CD14-positive monocyte (primary cell): Measurements from ENCODE around the gene TFEB. TPM values are rescaled to one million over a fixed set of nuclear protein-coding genes. Genes with fewer than 3 reads are reported as not detected.

Experiments used
- DNase-seq, 3 donors: peaks; one replicate each; pipeline ENCODE4 v3.0.0-alpha.2; 2011 to 2022
- H2AFZ ChIP-seq: 2 replicates; pipeline ENCODE4 v1.6.0; 2012; ENCODE audit warnings: mild to moderate bottlenecking, low read depth, low read length, inconsistent platforms; ENCODE audit not compliant: insufficient read depth, poor library complexity, severe bottlenecking
- H3K27ac ChIP-seq, 2 donors: 1 replicate in 1 of 2; 2 replicates in 1 of 2; pipeline ENCODE4 v1.5.1; 2012 to 2013; ENCODE audit warnings: low read length in 2 of 2, control low read depth in 1 of 2, inconsistent platforms in 1 of 2, low read depth in 1 of 2, mild to moderate bottlenecking in 1 of 2
- H3K27me3 ChIP-seq, 2 donors: one replicate each; pipeline versions ENCODE4 v1.6.0 to v1.6.1; 2011 to 2013; ENCODE audit warnings: low read length in 2 of 2; ENCODE audit not compliant: control insufficient read depth in 2 of 2, insufficient read depth in 2 of 2
- H3K36me3 ChIP-seq, 2 donors: replicated peaks in 1 of 2; 1 replicate in 1 of 2; 2 replicates in 1 of 2; pipeline versions ENCODE4 v1.5.1 to v1.6.1; 2012 to 2013; ENCODE audit warnings: low read length in 2 of 2, control low read depth in 1 of 2, inconsistent platforms in 1 of 2, mild to moderate bottlenecking in 1 of 2; ENCODE audit not compliant: insufficient read depth in 2 of 2, control insufficient read depth in 1 of 2
- H3K4me1 ChIP-seq, 2 donors: 1 replicate in 1 of 2; 2 replicates in 1 of 2; pipeline versions ENCODE4 v1.5.1 to v1.6.1; 2012 to 2013; ENCODE audit warnings: low read length in 2 of 2, control low read depth in 1 of 2, inconsistent platforms in 1 of 2, mild to moderate bottlenecking in 1 of 2, moderate library complexity in 1 of 2; ENCODE audit not compliant: insufficient read depth in 2 of 2, control insufficient read depth in 1 of 2
- H3K4me2 ChIP-seq: replicated peaks from 2 replicates; pipeline ENCODE3; 2012; ENCODE audit warnings: low read length, moderate library complexity, mild to moderate bottlenecking; ENCODE audit not compliant: poor library complexity, severe bottlenecking; ENCODE audit errors: extremely low read depth
- H3K4me3 ChIP-seq, 3 experiments: fragments of 200-600 bp in 1 of 3; sonication (generic) in 1 of 3; replicated peaks in 1 of 3; 1 replicate in 2 of 3; 2 replicates in 1 of 3; pipeline ENCODE4 v1.5.1; 2011 to 2013; ENCODE audit warnings: low read length in 3 of 3, mild to moderate bottlenecking in 3 of 3, control low read depth in 2 of 3, low read depth in 2 of 3, inconsistent platforms in 1 of 3, moderate library complexity in 1 of 3
- H3K79me2 ChIP-seq: 2 replicates; pipeline ENCODE4 v1.6.0; 2012; ENCODE audit warnings: mild to moderate bottlenecking, control low read depth, inconsistent platforms, low read length, moderate library complexity; ENCODE audit not compliant: insufficient read depth
- H3K9ac ChIP-seq: 2 replicates; pipeline ENCODE4 v1.6.0; 2017; ENCODE audit warnings: low read length, mild to moderate bottlenecking; ENCODE audit not compliant: insufficient read depth, poor library complexity, severe bottlenecking
- H3K9me3 ChIP-seq, 2 donors: replicated peaks in 1 of 2; 1 replicate in 1 of 2; 2 replicates in 1 of 2; pipeline versions ENCODE4 v1.5.1 to v1.6.1; 2012 to 2013; ENCODE audit warnings: low read length in 2 of 2, control low read depth in 1 of 2; ENCODE audit not compliant: control insufficient read depth in 1 of 2, insufficient read depth in 1 of 2
- H4K20me1 ChIP-seq: 2 replicates; pipeline ENCODE4 v1.6.0; 2012; ENCODE audit warnings: mild to moderate bottlenecking, low read length, control low read depth, moderate library complexity; ENCODE audit not compliant: insufficient read depth
- H3K27ac Mint-ChIP-seq, 7 donors: one replicate each; pipeline ENCODE4 v1.8.0; 2020; ENCODE audit warnings: mild to moderate bottlenecking in 7 of 7, mixed read lengths in 7 of 7, moderate library complexity in 6 of 7, inconsistent platforms in 2 of 7
- H3K27me3 Mint-ChIP-seq, 3 donors: one replicate each; pipeline ENCODE4 v1.8.0; 2021 to 2022; ENCODE audit warnings: low read depth in 3 of 3, mild to moderate bottlenecking in 3 of 3, mixed read lengths in 3 of 3, moderate library complexity in 3 of 3, inconsistent platforms in 1 of 3
- H3K36me3 Mint-ChIP-seq, 2 donors: one replicate each; pipeline ENCODE4 v1.8.0; 2020; ENCODE audit warnings: mixed read lengths in 2 of 2, inconsistent platforms in 1 of 2, mild to moderate bottlenecking in 1 of 2
- H3K4me1 Mint-ChIP-seq: one replicate; pipeline ENCODE4 v1.8.0; 2020; ENCODE audit warnings: mild to moderate bottlenecking, mixed read lengths
- H3K4me3 Mint-ChIP-seq, 2 donors: one replicate each; pipeline ENCODE4 v1.8.0; 2020; ENCODE audit warnings: mild to moderate bottlenecking in 2 of 2, mixed read lengths in 2 of 2, moderate library complexity in 1 of 2
- H3K9me3 Mint-ChIP-seq, 7 donors: one replicate each; pipeline ENCODE4 v1.8.0; 2020 to 2022; ENCODE audit warnings: mixed read lengths in 7 of 7, mild to moderate bottlenecking in 6 of 7, moderate library complexity in 6 of 7, inconsistent platforms in 2 of 7
- CTCF ChIP-seq: fragments of 200-600 bp; IDR thresholded peaks from one replicate; pipeline ENCODE4 v1.8.0; 2022; ENCODE audit warnings: antibody characterized with exemption, mild to moderate bottlenecking
- WGBS: methylation state at CpG from one replicate; pipeline ENCODE4 v1.1.5; 2013; ENCODE audit warnings: missing lambda C conversion rate; ENCODE audit not compliant: insufficient coverage; 5-methylcytosine and 5-hydroxymethylcytosine counted together
- intact Hi-C, 2 donors: fragments of 100-400 bp; cut with micrococcal nuclease; formaldehyde crosslinking; loops; one replicate each; pipeline versions ENCODE4 v1.15.0 to v1.15.1; 2023
- polyA plus RNA-seq, 3 donors: library from polyadenylated mRNA; depleted of rRNA in 1 of 3; unstranded in 2 of 3; stranded (reverse) in 1 of 3; fragments of 300-500 nt in 2 of 3; fragments of >200 nt in 1 of 3; fragmentation: Illumina TruSeq in 2 of 3; gene quantifications; 1 replicate in 2 of 3; 2 replicates in 1 of 3; pipeline ENCODE4 v1.2.3, GENCODE V29; 2012 to 2021

The TFEB gene
- polyA plus RNA-seq, 3 donors: 42.6 to 60.0 (median 55.0) TPM

GRCh38 chr6:41737591-41738130, 2.3 kb upstream of the TFEB start:
- Histone ChIP-seq H3K9ac (no peak overlapping the region), H3K4me3 (no peak overlapping the region), H3K36me3 (no peaks in the 10 kb centered on the region), H3K4me1 (peaks cover 20 to 24% of the 10 kb centered on the region in 2 donors), H3K27me3 (no peaks in the 10 kb centered on the region), H4K20me1 (peaks cover 15% of the 10 kb centered on the region), H3K4me2 (no peak overlapping the region), H3K79me2 (peaks cover 19% of the 10 kb centered on the region), H3K9me3 (no peaks in the 10 kb centered on the region), H3K27ac (no peak overlapping the region), H2AFZ (no peak overlapping the region)
- WGBS: no CpG with 5 or more reads among the region's 6 CpGs
- Mint-ChIP-seq H3K27me3 (peaks cover 2 to 8% (median 2%) of the 10 kb centered on the region in 3 donors), H3K9me3 (peaks cover 0 to 1% (median 0%) of the 10 kb centered on the region in 7 donors), H3K4me3 (no peak overlapping the region), H3K27ac (no peak overlapping the region), H3K4me1 (peaks cover 24% of the 10 kb centered on the region), H3K36me3 (peaks cover under 1% of the 10 kb centered on the region in 2 donors)
- no peak for TF ChIP-seq CTCF
- no peak for DNase-seq
- intact Hi-C loops: loop anchor here in 1 of 2 donors (5.0 to 10.0 kb wide), 3 partner anchors 35 to 663 kb away; partner anchors contain the start of genes NFYA, OARD1 and PRICKLE4

- peaks cover 27% of the 10 kb centered on the region for H3K4me1 Mint-ChIP-seq
- H2AFZ ChIP-seq: no peak overlapping the region
- peaks cover 4 to 8% of the 10 kb centered on the region in 2 donors for H3K36me3 Mint-ChIP-seq
- no peak for DNase-seq
- H3K4me3 ChIP-seq: no peak overlapping the region
- H3K9ac ChIP-seq: no peak overlapping the region
- peaks cover 26% of the 10 kb centered on the region for H3K79me2 ChIP-seq
- no peaks in the 10 kb centered on the region for H3K27me3 ChIP-seq
- TF ChIP-seq CTCF: no peak
- H3K36me3 ChIP-seq: no peaks in the 10 kb centered on the region
- H3K27ac Mint-ChIP-seq: no peak overlapping the region
- H3K4me2 ChIP-seq: no peak overlapping the region
- no peaks in the 10 kb centered on the region for H3K9me3 ChIP-seq
- H4K20me1 ChIP-seq: peaks cover 22% of the 10 kb centered on the region
- no peak overlapping the region for H3K27ac ChIP-seq
- peaks cover 0 to 1% (median 0%) of the 10 kb centered on the region in 7 donors for H3K9me3 Mint-ChIP-seq
- 95% methylated on average over 12 of the region's 13 CpGs for WGBS
- no peak overlapping the region for H3K4me3 Mint-ChIP-seq
- intact Hi-C loops: loop anchor here in 1 of 2 donors (5.0 to 10.0 kb wide), 3 partner anchors 35 to 662 kb away; partner anchors contain the start of genes NFYA, OARD1 and PRICKLE4
- peaks cover 2 to 8% (median 2%) of the 10 kb centered on the region in 3 donors for H3K27me3 Mint-ChIP-seq
- peaks cover 26 to 30% of the 10 kb centered on the region in 2 donors for H3K4me1 ChIP-seq
Measured at GRCh38 chr6:41736800-41737555, 1.6 kb upstream of the TFEB start.
